Endothelial cell of hepatic sinusoid (primary cell): ENCODE data around the gene PRAMEF18.
"Not testable (repeated sequence)": the region's sequence is repeated elsewhere in the genome, so short reads cannot be mapped to it uniquely, and the experiment has no call there.

Source experiments
- in situ Hi-C: cut with HindIII; loops from 2 replicates; pipeline ENCODE4 v1.10.0; 2017; ENCODE audit warnings: low sequenced_read_pairs

The PRAMEF18 gene, protein sequence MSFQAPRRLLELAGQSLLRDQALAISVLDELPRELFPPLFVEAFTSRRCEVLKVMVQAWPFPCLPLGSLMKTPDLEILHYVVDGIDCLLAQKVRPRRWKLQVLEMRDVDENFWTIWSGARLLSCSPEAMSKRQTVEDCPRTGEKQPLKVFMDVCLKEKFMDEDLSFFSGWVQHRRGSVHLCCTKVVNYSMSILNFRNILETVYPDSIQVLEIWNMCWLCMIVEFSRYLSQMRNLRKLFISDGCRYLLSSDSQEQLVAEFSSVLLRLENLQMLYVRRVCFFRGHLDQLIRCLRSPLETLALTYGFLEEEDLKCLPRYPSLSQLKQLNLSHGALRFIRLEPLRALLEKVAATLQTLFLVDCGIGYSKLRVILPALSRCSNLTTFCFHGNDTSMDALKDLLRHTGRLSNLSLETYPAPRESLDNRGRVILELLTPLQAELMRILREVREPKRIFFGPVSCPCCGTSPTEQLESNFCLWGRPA

DNA sequence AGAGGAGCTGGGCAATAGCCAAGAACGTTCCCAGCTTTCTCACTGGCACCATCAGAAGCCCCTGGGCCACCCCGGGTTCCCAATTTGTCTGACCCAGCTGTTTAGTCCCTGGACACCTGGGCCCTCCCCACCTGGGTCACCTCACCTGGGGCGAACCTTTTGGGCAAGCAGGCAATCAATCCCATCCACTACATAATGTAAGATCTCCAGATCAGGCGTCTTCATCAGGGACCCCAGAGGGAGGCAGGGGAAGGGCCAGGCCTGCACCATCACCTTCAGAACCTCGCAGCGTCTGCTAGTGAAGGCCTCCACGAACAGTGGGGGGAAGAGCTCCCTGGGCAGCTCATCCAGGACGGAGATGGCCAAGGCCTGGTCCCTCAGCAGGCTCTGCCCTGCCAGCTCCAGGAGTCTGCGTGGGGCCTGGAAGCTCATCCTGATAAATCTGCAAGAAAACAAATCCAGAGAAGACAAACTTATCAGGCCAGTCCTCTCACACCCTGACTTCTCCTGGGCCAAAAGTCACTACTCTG is at the start of gene PRAMEF18:
Gene PRAMEF18 (minus strand): TSS at position 480 of the 530 bp plus-strand sequence. CDS start 48 bp downstream, at position 432.
- in situ Hi-C loops: not testable (repeated sequence)

DNA sequence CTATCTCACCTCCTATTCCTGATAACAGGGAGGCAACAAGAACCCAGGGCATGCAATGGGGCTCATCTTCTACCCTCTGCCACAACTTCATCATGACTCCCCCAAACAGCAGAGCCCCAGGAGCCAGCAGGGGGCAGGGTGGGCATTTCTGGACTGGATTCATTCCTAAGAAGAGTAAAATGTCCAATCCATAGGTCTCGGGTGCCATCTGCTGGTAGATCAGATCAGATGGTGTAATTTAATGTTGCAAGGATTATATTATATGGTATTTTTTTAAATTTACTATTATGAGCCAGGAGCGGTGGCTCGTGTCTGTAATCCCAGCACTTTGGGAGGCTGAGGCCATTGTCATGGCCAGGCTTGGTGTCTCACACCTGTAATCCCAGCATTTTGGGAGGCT is 39.2 kb upstream of the PRAMEF18 start:
- in situ Hi-C loops: not testable (repeated sequence)

DNA sequence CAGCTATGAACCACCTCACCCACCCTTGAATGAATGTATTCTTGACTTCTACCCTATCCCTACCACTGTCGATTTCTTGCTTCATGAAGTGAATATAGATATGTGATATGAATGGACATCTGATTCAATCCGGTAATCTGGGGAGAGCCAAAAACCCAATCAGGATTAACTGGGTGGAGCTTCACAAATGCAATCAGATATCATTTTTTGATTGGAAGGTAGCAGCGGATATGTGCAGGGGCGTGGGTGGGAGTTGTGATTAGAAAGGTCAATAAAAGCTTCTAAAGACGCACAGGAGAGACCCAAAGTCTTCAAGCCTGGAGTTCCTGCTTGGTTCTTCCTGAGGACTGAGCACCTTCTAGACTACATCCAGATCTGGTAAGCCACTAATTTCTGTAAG is 27.9 kb upstream of the PRAMEF18 start, which contains the start of gene PRAMEF5:
Gene PRAMEF5 (plus strand): TSS at position 301 of the 400 bp plus-strand sequence. CDS start 5,071 bp downstream, outside the sequence.
- in situ Hi-C loops: not testable (repeated sequence)

DNA sequence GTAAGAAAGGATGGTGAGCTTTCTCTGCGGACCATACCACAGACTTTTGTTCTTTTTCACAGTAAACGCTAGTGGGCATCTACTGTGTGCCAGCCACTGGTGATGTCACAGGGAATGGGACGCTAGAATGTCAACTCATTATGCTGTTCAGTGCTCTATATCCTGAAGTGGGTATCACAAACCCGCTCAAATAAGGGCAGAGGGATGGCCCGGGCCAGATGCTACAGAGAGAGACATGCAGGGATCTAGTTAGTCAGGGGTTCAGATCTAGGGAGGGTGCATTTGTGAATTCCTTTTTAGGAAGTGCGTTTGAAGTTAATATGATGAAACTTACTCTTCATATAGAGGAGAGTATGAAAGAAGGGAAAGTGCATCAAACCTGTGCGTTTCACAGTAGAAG is 21.2 kb upstream of the PRAMEF18 start:
- in situ Hi-C loops: not testable (repeated sequence)

DNA sequence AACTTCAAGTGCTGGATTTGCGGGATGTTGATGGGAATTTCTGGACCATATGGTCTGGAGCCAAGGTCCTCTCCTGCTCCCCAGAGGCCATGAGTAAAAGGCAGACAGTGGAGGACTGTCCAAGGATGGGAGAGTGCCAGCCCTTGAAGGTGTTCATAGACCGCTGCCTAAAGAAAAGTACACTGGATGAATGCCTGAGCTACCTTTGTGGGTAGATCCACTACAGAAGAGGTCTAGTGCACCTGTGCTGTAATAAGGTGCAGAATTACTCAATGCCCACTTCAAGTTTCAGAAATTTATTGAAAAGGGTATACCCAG is 20.6 kb upstream of the PRAMEF18 start:
- in situ Hi-C loops: not testable (repeated sequence)

DNA sequence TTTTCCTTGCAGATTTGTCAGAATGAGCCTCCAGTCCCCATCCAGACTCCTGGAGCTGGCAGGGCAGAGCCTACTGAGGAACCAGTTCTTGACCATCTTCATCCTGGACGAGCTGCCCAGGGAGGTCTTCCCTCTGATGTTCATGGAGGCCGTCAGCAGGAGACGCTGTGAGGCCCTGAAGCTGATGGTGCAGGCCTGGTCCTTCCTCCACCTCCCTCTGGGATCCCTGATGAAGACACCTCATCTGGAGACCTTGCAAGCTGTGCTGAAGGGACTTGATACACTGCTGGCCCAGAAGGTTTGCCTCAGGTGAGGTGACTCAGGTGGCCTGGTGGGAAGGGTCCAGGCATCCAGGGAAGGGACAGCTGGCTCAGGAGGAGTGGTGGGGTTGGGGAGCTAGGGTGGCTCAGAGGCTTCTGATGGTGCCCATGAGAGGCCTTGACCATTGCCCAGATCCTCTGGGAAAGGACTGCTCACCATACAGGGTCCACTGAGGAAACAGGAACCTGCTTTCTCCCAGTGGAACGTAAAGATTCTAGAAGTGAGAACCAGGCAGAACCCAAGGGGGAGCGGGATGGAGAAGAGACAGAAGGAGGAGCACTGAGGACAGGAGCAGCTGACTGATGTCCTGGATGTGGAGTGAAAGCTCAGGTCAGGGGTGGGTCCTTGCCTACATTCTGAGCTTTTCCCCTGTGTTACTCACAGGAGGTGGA is 20.0 kb upstream of the PRAMEF18 start:
- in situ Hi-C loops: not testable (repeated sequence)

DNA sequence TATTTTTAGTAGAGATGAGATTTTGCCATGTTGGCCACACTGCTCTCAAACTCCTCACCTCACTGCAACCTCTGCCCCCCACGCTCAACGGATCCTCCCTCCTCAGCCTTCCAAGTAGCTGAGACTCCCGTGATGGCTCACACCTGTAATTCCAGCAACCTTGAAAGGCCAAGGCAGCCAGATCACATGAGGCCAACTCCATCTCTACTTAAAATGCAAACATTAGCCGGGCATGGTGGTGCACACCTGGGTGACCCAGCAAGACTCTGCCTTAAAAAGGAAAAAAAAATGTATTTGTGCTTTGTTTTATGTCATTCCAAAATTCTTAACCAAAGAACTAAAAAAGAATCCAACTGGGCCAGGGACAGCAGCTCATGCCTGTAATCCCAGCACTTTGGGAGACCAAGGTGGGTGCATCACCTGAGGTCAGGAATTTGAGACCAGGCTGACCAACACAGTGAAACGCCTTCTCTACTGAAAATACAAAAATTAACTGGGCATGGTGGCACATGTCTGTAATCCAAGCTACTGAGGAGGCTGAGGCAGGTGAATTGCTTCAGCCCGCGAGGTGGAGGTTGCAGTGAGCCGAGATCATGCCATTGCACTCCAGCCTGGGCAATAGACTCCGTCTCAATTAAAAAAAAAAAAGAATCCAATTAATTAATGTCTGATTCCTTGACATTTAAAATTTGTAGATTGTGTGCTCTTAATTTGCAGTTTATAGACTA is 17.7 kb upstream of the PRAMEF18 start:
- in situ Hi-C loops: not testable (repeated sequence)

DNA sequence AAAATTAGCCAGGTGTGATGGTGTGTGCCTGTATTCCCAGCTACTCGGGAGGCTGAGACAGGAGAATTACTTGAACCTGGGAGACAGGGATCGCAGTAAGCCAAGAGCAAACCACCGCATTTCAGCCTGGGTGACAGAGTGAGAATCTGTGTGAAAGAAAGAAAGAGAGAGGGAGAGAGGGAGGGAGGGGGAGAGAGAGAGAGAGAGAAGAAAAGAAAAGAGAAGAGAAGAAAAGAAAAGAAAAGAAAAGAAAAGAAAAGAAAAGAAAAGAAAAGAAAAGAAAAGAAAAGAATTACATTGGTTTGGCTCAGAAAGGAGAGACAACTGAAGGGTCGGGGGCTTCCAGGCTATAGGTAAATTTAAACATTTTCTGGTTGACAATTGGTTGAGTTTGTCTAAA is 13.7 kb upstream of the PRAMEF18 start:
- in situ Hi-C loops: not testable (repeated sequence)

DNA sequence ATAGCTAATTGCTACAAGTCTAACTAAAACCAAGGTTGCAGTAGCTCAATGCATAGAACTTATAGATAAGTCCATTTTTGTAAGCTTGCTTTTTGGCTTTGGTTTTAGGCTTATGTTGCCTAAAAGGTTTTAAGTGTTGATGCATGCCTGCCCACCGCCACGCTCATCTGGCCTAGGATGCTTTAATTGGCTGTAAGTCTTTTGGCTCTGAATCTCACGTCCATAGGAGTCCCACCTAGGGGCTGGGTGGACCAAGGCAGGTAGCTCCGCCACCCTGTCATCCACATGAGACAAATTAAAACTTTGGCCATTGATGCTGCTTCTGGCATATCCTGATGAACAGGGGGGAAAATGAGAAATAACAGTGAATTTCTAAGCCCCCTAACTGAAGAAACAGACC is 11.6 kb upstream of the PRAMEF18 start:
- in situ Hi-C loops: not testable (repeated sequence)

DNA sequence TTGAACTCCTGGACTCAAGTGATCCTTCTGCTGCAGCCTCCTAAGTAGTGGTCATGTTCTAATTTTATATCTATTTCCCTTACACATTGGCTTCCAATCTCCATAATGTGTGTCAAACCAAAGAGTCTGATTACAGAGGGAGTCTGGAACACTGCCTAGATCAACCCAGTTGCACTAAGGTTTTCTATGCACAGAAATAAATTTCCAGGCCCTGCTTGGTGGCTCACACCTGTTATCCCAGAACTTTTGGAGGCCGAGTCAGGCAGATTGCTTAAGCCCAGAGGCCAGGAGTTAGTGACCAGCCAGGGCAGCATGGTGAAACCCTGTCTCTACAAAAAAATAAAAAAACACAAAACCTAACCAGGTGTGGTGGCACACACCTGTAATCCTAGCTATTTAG is 8.1 kb upstream of the PRAMEF18 start:
- in situ Hi-C loops: not testable (repeated sequence)

DNA sequence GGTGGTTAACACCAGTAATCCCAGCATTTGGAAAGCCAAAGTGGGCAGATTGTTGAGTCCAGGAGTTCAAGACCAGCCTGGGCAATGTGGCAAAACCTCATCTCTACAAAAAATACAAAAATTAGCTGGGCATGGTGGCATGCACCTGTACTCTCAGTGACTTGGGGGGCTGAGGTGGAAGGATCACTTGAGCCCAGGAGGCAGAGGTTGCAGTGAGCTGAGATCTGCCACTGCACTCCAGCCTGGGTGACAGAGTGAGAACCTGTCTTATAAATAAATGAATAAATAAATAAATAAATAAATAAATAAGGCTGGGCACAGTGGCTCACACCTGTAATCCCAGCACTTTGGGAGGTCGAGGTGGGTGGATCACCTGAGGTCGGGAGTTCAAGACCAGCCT is 6.1 kb upstream of the PRAMEF18 start:
- in situ Hi-C loops: not testable (repeated sequence)

DNA sequence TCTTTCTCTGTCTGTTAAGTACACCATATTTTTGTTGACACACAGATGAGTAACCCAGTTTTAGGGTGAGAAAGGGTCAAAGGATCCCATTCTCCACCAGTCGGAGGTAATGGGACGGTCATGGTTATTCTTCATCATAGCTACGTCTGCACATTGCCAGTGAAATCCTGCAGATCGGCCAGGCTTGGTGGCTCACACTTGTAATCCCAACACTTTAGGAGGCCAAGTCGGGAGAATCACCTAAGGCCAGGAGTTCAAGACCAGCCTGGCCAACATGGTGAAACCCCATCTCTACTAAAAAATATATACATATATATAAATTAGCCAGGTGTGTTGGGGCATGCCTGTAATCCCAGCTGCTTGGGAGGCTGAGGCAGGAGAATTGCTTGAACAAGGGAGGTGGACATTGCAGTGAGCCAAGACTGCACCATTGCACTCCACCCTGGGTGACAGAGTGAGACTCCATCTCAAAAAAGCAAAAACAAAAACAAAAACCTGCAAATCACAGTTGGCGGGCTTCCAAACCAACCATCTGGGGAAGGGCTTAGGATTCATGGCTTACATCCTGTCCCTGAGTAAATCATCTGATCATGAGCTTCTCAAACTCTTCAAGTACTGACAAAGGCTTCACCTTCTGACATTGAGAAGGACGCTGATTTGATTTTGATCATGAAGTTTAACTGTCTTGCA is 5.3 kb upstream of the PRAMEF18 start:
- in situ Hi-C loops: not testable (repeated sequence)

DNA sequence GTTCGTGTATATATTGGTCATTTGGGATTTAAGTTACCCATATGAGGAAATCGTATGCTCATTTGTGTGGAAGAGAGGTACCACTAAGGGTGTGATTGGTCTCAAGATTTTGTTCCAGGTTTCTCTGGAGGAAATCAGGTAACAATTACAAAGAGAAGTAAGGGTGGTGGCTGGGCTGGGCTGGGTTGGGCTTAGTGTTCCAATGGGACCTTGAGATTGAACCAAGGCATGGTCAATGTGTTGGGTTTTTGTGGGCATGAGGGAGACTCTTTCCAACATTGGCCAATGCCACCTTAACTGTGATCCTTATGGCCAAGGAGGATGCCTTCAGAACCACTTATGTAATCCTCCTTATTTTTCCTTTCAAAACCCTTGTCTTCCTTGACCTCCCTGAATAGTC is 4.6 kb upstream of the PRAMEF18 start:
- in situ Hi-C loops: not testable (repeated sequence)

DNA sequence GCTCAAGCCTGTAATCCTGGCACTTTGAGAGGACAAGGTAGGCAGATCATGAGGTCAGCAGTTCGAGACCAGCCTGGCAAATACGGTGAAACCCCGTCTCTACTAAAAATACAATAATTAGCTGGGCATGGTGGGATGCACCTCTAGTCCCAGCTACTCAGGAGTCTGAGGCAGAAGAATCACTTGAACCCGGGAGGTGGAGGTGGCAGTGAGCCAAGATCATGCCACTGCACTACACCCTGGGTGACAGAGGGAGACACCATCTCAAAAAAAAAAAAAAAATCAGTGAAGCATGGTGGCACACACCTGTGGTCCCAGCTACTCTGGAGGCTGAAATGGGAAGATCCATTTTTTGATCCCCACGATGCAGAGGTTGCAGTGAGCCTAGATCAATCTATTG is 4.1 kb upstream of the PRAMEF18 start:
- in situ Hi-C loops: not testable (repeated sequence)

DNA sequence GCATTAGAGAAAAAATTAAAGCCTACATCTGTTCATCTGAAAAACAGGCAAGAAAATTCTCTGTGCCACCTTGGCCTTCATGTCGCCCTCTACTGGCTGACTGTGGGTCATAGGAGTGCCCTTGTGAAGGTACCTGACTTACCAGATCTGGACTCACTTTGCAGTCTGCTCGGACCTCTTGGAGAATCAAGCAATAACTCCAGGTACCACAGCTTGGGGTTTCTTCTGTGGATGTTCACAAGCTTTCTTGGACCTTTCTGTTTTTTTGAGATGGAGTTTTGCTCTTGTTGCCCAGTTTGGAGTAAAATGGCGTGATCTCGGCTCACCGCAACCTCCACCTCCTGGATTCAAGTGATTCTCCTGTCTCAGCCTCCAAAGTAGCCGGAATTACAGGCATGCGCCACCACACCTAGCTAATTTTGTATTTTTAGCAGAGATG is 2.4 kb upstream of the PRAMEF18 start:
- in situ Hi-C loops: no loop called here

DNA sequence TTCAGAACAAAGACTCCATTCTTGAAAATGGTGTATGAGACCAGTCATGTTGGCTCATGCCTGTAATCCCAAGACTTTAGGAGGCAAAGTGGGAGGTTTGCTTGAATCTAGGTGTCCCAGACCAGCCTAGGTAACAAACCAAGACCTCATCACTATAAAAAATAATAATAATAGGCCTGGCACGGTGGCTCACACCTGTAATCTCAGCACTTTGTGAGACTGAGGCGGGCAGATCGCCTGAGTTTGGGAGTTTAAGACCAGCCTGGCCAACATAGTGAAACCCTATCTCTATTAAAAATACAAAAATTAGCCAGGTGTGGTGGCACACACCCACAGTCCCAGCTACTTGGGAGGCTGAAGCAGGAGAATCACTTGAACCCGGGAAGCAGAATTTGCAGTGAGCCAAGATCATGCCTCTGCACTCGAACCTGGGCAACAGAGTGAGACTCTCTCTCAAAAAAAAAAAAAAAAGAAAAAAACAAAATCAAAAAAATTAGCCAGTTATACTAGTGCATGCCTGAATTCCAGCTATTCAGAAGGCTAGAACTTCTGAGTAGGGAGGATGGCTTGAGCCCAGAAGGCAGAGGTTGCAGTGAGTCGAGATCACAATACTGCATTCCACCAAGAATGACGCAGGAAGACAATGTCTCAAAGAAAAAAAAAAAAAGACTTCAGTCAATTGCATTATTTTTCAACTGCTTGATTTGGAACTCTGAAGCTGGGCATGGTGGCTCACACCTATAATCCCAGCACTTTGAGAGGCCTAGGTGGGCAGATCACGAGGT is 1.5 kb upstream of the PRAMEF18 start:
- in situ Hi-C loops: not testable (repeated sequence)

DNA sequence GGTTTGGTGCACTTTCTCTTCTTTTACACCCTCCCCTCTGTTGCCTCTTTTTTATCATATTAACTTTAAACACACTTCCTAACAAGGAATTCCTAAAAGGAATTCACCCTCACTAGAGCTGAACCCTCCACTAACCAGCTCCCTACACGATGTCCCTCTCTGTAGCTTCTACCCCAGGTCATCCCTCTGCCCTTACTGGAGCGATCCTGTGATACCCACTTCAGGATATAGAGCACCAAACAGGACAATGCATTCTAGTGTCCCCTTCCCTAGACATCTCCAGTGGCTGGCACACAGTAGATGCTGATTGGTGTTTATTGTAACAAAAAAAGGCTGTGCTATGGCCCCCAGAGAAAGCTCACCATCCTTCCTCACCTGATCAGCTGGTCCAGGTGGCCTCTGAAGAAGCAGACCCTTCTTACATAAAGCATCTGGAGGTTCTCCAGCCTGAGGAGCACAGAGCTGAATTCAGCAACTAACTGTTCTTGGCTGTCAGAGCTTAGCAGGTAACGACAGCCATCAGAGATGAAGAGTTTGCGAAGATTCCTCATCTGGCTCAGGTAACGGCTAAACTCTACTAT is 1.4 kb downstream of the PRAMEF18 start:
- in situ Hi-C loops: no loop called here

DNA sequence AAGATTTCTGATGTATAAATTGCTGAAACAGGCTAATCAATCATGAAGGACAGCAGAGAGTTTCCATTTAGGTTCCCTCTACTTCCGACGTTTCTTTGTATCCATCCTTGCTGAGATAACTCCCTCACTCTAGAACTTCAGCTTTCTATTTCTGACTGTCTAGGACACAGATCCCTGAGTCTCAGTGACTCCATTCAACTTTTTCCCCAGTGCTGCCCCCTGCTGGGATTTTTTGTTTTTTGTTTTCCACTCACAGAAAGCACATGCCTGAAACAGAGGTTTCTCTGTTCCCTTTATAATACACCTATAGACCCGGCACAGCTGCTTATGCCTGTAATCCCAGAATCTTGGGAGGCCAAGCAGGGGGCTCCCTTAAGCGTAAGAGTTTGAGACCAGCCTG is 3.2 kb downstream of the PRAMEF18 start:
- in situ Hi-C loops: not testable (repeated sequence)

DNA sequence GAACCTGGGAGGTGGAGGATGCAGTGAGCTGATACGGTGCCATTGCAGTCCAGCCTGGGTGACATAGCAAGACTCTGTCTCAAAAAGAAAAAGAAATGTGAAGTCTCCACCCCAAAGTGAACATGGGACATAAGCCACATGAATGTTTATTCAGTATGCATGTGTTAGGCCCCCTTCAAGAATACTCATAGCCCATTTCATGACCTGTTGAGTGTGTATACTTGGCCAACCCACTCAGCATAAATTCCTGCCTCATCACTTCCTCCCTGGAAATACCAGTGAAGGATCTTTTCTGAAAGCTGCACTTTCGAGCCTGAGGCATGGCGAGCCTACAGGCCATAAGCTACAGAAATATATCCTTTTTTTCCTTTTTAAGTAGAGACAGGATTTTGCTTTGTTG is 6.8 kb downstream of the PRAMEF18 start:
- in situ Hi-C loops: not testable (repeated sequence)
